Thyroid gland (tissue), 4 donors: Measurements from ENCODE around the gene SMARCB1.

Experiments
- POLR2A ChIP-seq, 2 donors: fragments of 450-650 bp; IDR thresholded peaks; one replicate each; pipeline ENCODE4 v1.6.1; 2017; ENCODE audit warnings: antibody characterized with exemption in 2 of 2, mild to moderate bottlenecking in 2 of 2, moderate library complexity in 1 of 2
- TF ChIP-seq, protein P1 (sequence below), 6 experiments: fragments of 200-600 bp in 3 of 6; fragments of 450-650 bp in 3 of 6; sonication (generic) in 3 of 6; IDR thresholded peaks; one replicate each; pipeline ENCODE4 v1.5.1; 2016 to 2019; ENCODE audit warnings: antibody characterized with exemption in 6 of 6, mild to moderate bottlenecking in 2 of 6, inconsistent platforms in 1 of 6, moderate library complexity in 1 of 6

DNA sequence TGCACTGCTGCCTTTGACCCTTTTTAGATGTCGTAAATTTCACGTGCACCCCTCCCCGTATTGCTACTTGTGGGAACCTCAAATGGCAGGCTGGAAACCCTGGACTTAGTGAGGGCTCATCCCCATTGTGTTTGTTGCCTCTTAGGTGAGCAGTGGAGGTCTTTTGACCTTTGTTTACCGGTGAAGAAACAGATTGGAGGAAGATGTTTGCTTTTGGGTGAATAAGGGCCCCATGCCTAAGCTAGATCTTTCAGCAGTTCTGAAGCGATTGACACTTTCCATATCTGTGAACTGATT lies 782 bp downstream of the SMARCB1 start:
- TF ChIP-seq POLR2A (IDR thresholded peaks at IDR 0.05), result no peak
- TF ChIP-seq, protein P1, sequence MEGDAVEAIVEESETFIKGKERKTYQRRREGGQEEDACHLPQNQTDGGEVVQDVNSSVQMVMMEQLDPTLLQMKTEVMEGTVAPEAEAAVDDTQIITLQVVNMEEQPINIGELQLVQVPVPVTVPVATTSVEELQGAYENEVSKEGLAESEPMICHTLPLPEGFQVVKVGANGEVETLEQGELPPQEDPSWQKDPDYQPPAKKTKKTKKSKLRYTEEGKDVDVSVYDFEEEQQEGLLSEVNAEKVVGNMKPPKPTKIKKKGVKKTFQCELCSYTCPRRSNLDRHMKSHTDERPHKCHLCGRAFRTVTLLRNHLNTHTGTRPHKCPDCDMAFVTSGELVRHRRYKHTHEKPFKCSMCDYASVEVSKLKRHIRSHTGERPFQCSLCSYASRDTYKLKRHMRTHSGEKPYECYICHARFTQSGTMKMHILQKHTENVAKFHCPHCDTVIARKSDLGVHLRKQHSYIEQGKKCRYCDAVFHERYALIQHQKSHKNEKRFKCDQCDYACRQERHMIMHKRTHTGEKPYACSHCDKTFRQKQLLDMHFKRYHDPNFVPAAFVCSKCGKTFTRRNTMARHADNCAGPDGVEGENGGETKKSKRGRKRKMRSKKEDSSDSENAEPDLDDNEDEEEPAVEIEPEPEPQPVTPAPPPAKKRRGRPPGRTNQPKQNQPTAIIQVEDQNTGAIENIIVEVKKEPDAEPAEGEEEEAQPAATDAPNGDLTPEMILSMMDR (IDR thresholded peaks at IDR 0.05), result no peak
